GM18867 (cell line): ENCODE measurements around the gene RABL6.
"Not testable (repeated sequence)": the region's sequence is repeated elsewhere in the genome, so short reads cannot be mapped to it uniquely, and the experiment has no call there.

ENCODE experiments used
- ATAC-seq: cut with Tn5 transposase; IDR thresholded peaks from one replicate; pipeline ENCODE4 v1.9.1; 2021; ENCODE audit warnings: mild to moderate bottlenecking, moderate library complexity; ENCODE audit not compliant: unreplicated experiment

RABL6 gene, protein sequence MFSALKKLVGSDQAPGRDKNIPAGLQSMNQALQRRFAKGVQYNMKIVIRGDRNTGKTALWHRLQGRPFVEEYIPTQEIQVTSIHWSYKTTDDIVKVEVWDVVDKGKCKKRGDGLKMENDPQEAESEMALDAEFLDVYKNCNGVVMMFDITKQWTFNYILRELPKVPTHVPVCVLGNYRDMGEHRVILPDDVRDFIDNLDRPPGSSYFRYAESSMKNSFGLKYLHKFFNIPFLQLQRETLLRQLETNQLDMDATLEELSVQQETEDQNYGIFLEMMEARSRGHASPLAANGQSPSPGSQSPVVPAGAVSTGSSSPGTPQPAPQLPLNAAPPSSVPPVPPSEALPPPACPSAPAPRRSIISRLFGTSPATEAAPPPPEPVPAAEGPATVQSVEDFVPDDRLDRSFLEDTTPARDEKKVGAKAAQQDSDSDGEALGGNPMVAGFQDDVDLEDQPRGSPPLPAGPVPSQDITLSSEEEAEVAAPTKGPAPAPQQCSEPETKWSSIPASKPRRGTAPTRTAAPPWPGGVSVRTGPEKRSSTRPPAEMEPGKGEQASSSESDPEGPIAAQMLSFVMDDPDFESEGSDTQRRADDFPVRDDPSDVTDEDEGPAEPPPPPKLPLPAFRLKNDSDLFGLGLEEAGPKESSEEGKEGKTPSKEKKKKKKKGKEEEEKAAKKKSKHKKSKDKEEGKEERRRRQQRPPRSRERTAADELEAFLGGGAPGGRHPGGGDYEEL

DNA sequence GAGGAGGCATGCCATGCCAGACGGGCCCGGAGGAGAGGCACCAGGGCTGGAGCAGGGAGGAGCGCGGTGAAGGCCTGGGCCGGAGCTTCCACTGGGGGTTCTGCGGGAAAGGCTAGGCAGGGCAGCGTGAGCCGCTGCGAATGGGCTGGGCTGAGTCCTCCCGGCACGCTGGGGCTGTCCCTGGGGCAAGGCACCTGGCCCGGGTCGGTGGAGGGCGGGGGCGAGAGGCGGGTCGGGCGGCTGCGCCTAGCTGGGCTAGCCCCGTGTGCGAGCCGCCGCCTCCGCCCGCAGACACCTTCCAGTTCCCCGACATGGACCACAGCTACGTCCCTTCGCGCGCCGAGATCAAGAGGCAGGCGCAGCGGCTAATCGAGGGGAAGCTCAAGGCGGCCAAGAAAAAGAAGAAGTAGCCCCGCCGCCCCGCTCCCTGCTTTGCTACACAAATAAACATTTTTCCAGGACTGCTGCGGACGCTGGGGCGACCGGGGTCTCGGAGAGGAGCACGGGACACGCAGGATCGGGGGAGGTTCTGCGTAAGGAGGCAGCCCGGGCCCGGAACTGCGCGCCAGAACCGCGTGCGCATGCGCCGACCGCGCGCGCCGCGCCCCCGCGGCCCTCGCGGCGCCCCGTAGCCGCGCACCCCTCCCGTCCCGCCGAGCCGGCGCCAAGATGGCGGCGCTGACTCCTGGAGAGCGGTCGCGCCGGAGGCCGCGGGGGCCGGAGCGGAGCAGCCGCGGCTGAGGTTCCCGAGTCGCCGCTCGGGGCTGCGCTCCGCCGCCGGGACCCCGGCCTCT is at the start of gene RABL6:
RABL6 (plus strand) TSS at position 668 of the 794 bp plus-strand sequence. CDS start 249 bp downstream, outside the sequence.
- ATAC-seq, result peak; percentile 77

DNA sequence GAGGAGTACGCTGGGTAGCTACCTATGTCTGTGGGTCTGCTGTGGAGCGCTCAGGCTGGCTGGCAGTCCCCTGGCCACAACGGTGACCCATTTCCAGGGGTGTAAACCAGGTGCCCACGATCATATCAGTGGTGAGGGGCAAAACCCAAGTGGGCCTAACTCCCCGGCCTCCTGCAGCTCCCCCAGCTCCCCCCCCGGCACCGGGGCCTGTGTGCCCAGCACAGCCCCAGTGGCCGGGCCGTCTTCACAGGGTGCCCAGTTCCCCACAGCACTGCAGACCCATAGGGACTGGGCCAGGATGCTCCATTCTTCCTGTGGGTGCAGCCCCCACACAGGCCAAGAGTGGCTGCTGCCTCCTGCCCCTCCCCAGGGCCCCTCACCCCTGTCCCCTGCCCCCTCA is 48.7 kb upstream of the RABL6 start:
- no peak for ATAC-seq

DNA sequence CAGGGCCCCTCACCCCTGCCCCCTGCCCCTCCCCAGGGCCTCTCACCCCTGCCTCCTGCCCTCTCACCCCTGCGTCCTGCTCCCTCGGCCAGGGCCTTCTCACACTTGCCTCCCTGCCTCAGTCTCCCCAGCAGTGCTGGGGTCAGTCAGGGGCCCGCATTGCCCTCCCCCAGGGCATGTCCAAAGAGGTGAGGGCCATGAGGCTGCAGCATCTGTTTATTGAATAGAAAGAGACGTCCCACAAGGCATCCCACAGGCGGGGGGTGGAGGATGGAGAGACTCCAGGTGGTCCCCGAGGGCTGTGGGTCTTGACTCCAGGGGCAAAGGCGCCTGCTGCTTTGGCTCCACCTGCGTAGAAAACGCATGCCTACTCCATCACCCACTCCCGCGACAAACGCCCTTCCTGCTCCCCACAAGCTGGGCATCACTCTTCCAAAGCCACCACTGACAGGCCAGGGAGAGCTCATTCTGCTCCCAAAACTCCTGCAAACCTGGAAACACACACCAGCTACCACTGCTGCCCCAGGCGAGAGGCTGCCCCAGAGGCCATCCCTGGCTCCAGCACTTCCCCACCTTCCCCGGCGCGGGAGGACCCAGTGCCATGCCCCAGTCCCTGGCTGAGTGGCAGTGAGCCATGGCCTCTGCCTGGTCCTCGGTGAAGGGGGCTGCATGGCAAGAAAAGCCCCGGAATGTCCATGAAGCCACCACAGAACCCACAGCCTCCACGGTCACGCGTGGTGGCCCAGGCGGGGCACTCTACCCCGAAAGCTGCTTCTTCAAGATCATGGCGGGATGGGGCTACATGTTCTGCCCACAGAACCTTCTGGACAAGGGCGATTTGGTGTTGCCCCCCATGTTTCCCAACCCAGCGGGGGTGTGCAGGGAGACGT is 48.1 kb upstream of the RABL6 start:
- no peak for ATAC-seq

DNA sequence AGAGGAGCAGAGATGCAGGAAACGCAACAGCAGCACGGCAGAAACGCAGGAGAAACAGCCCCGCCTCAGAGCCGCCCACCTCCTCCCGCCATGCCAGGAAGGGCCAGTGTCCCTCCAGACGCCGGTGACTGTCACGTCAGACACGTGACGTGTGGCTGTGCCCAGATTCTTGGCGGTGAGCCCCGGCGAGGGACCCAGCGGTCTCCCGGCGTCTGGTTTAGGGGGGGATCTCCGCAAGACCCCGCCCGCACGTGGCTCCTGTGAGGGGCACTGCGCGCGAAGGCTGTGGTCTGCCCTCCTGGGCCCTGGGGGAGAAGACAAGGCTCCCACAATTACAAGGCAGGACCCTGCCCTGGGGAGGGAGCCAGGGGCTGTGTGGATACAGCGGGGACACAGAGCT is 47.3 kb upstream of the RABL6 start:
- no peak for ATAC-seq

DNA sequence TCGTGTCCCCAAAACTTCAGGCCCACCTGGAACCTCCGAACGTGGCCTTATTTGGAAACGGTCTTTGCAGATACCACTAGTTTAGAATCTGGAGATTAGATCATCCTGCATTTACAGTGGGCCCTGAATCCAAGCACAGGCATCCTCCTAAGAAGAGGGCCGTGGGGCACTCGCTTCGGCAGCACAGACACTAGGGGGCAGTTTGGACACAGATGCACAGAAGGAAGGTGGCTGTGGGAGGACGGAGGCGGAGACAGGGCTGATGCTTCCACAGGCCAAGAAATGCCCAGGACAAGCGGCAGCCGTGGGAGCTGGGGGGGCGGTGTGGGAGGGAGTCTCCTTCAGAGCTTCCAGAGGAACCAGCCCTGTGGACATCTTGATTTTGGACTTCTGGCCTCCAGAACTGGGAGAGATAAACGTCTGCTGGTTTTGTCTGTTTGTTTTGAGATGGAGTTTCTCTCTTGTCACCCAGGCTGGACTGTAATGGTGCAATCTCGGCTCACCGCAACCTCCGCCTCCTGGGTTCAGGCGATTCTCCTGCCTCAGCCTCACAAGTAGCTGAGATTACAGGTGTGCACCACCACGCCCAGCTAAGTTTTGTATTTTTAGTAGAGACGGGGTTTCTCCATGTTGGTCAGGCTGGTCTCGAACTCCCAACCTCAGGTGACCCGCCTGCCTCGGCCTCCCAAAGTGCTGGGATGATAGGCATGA is 46.8 kb upstream of the RABL6 start:
- ATAC-seq, result not testable (repeated sequence)

DNA sequence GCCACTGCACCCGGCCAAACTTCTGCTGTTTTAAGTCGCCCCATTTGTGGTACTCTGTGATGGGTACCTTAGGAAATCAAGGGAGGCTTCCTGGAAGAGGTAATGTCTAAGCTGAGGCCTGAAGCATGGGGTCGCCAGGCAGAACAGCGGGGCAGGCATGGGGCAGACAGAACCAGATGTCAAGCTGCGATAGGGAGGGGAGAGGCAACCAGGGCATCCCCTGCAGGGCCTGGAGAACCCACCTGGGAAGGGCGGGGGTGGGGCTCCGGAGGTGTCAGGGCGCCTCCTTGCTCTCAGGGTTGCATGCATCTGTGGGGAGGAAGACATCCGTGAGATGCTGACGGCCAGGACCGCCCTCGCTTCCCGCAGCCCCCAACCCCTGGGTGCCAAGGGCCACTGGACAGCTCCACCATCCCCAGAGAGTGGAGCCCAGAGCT is 46.2 kb upstream of the RABL6 start:
- ATAC-seq, result no peak

DNA sequence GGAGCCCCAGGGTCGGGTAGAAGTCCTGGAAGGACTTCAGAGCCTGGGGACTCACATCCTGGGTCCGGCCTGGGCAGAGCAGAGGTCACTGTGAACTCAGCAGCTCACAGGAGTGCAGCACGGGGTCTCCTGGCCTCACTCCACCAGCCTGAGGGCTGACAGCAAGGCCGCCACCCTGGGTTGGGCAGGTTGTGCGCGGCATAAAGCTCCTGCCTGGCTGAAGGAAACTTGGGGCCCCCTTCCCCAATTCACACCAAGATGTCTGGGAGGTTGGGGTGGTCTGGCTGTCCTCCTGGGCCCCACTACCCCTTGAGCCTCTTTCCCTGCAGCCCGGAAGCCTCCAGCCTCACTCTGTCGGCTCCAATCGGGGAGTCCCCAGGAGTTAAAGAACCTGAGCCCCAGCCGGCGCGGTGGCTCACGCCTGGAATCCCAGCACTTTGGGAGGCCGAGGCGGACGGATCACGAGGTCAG is 45.5 kb upstream of the RABL6 start:
- no peak for ATAC-seq

DNA sequence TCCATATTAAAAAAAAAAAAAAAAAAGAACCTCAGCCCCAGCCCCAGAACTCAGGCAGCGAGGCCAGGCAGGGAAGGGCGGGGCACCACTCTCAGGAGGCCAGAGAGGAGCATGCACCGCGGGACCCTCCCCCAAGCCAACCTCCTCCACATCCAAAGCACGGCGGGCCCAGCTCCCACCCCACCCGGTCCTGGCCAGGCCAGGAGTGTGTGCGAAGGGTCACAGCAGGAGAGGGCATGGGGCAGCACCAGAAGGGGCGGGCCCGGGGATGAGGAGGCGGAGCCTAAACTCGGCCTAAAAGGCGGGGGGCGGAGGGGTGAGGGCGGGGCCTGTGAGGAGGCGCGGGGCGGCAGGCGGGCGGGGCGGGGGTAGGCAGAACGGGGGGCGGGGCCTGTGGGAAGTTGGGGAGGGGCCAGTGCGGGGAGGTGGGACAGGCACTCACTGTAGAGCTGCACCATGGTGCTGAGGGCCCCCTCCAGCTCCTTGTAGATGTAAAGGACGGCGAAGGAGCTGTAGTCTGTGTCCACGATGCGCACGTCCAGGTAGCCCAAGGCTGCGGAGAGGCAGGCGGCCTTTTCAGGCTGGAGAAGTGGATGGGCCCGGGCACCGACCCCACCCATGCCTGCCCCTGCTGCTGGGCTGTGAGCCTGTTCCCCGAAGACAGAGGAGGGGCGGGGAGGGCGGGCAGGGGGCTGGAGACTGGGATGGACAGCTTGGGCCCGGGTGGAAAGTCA is 44.7 kb upstream of the RABL6 start:
- no peak for ATAC-seq

DNA sequence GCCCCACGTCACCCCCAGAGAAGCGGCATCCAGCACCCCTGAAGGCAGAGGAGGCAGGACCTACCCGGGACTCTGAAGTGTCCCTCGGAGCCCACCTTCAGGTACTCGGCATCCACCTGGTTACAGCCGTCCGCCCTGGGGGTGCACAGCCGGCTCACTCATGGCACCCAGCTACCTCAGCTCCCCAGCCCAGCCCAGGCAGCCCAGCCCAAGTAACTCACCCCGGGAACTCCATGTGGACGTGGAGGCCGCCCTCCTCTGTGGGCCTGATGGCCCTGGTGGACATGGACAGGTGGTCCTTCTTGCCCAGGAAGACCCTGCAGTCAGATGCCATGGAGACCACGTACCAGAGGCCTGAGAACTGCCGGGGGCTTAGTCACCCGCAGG is 44.1 kb upstream of the RABL6 start:
- ATAC-seq, result no peak

DNA sequence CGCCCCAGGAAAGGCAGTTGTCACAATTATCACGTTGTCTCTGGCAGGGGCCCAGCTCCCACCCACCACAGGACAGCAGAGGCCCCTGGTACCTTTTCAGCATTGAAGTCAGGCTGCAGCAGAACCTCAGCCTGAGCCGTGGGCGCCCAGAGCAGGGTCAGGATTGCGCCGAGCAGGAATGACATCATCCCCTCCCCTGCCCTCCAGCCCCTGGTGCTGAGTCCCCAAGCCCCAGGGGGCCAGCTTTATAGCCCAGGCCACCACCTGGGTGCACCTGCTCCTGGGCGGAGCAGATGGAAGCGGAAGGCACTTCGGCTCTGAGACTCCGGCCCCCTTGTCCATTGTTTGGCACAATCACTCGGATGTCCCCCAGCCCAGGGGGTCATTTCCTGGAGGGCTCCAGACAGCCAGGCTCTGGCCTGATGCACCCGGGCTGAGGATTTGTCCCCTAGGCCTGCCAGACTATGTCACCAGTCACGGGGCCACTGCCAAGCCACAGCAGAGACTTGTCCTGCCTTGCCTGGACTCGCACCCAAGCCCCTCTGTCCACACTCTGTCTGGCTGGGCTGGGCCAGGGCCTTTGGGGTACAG is 43.4 kb upstream of the RABL6 start, which contains the start of gene LCN15:
LCN15 (minus strand) TSS at position 218 of the 591 bp plus-strand sequence; CDS start at position 188, 30 bp downstream.
- ATAC-seq, result no peak

DNA sequence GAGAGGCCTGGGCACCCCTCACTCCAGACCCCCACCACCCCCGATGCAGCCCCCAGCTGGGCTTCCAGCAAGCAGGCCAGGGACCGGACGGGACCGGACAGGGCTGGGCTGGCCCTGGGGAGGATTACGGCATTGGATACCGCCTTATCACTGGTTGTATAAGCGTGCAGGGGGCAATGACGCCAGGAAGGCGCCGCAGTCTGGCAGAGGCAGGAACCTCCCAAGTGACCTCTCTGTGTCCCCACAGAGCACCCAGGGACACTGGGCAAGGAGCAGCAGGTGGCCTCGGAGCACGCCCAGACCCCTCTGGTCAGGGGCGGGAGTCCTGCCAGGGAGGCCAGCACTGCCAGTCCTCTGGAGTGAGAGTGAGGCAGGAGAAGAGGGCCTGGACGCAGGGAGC is 42.7 kb upstream of the RABL6 start:
- no peak for ATAC-seq

DNA sequence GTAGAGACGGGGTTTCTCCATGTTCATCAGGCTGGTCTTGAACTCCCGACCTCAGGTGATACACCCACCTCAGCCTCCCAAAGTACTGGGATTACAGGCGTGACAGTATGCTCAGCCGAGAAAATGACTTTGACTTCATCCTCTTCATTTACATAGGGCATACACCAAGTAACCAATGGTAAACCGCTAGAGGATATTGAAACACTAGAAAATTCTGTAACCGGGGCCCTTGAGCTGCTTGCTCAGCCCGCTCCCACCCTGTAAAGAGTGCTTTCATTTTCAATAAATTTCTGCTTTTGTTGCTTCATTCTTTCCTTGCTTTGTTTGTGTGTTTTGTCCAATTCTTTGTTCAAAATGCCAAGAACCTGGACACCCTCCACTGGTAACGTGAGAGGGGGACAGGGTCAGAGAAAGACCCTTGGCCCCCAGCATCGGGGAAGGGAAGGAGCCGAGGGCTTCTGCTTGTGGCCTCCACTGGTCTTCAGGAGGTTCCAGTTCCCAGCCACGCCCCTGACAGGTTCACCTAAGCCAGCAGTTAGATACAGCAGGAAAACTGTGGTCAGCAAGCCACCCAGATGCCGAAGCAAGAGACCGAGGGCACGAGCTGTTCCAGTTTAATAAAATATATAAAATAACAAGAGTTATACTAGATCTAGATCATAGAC is 41.9 kb upstream of the RABL6 start:
- ATAC-seq, result not testable (repeated sequence)

DNA sequence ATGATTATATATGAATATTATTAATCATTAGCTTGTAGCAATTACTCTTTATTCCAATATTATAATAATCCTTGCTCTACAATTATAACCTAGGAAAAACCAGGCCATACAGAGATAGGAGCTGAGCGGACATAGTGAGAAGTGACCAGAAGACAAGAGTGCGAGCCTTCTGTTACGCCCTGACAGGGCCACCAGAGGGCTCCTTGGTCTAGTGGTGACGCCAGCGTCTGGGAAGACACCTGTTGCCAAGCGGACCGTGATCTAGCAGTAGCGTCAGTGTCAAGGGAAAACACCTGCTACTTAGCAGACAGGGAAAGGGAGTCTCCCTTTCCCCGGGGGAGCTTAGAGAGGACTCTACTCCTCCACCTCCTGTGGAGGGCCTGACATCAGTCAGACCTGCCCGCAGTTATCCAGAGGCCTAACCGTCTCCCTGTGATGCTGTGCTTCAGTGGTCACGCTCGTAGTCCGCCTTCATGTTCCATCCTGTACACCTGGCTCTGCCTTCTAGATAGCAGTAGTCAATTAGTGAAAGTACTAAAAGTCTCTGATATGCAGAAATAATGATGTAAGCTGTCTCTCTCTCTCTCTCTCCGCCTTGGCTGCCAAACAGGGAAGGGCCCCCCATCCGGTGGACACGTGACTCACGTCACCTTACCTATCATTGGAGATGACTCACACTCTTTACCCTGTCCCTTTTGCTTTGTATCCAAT is 41.2 kb upstream of the RABL6 start:
- ATAC-seq, result not testable (repeated sequence)

DNA sequence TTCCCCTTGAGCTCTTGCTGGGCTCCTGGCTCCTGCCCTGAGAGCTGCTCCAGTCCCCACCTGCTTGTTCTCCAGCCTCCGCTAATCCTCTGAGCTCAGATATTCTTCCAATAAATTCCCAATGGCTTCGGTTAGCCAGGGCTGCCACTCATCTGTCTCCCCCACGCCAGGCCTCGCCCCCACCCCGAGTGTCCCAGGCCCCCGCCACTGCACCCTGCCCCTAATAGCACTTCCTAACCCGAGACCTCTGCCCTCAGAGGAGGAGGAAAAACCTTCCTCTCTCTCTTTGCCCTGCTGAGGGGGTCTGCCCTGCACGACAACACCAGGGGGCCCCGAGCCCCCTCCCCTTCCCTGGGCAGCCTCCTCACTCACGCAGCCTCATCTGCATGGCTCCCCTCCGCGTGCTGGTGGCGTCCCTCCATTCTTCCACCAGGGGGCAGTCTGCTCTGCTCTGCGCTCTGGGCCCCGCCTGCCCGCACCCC is 38.0 kb upstream of the RABL6 start:
- ATAC-seq, result no peak

DNA sequence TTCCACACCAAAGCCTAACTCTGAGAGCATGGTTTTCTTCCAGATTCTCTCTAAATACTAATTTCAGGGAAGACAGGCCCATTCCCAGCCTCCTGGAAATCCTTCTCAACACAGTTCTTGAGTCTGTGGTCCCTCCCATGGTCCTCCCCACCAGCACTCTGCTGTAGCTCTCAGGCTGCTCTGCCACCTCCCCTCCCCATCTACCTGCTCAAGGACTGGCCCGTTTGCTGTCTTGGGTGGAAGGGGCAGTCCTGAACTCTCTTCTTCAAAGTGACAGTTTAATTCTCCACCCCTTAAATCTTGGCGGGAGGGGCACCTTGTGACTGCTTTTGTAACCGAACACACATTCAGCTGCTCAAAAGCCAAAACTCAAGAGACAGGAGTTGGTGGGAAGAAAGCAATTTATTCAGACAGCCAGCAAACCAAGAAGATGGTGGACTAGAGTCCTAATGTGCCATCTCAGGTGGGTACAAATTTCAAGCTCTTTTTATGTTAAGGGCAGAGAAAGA is 35.8 kb upstream of the RABL6 start:
- ATAC-seq, result no peak

DNA sequence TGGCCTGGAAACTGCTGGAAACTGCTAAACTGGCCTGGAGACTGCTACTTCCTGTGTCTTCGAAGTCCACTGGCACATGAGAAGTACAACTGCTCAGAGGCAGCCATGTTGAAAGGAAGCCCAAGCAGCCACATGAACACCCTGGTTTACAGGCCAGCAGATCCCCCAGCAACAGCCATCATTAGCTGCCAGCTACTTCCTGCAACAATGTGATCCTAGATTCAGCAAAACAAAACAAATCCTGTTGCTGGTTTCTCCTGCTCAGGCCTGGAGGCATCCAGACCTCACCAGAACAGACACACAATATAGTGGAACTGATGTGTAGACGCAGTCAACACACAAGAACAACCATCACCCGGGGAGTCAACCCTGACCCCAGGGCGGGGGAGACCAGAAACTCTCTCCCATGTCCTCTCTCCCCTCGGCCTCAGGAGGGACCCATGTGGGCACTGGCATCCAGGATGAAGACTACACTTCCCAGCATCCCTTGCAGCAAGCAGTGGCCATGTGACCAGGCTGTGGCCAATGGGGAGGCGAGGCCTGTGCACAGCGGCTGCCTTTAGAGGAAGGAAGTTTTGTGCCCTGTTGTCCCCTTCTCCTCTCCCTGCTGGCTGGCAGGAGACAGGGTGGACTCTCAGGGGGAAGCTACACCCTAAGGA is 34.2 kb upstream of the RABL6 start:
- no peak for ATAC-seq
